Muscle of arm (tissue), 12 donors: Measurements from ENCODE around the gene KCNAB1. TPM values are rescaled to one million over a fixed set of nuclear protein-coding genes. Genes with fewer than 3 reads are reported as not detected.

Experiments
- DNase-seq: peaks from one replicate; pipeline ENCODE4 v3.0.0-alpha.2; 2013
- polyA plus RNA-seq, 12 donors: library from polyadenylated mRNA; unstranded; fragments of 120-200 nt; gene quantifications; one replicate each; pipeline ENCODE4 v1.2.1, GENCODE V29; 2013; ENCODE audit not compliant: insufficient read length in 12 of 12

Gene KCNAB1
- polyA plus RNA-seq, 12 donors: 4.0 to 7.5 (median 5.8) TPM; not detected in 2

GRCh38 chr3:156400062-156400461 lies 279.7 kb downstream of the KCNAB1 start:
- DNase-seq: no peak

- no peak for DNase-seq
These were observed 280.4 kb downstream of the KCNAB1 start for GRCh38 chr3:156400735-156401134.

- no peak for DNase-seq
These were observed 283.8 kb downstream of the KCNAB1 start for GRCh38 chr3:156404217-156404616.

GRCh38 chr3:156406393-156406792 lies 286.0 kb downstream of the KCNAB1 start:
- DNase-seq: no peak

- DNase-seq: no peak
These were observed 287.3 kb downstream of the KCNAB1 start for GRCh38 chr3:156407617-156408225.

GRCh38 chr3:156409694-156410093 lies 289.3 kb downstream of the KCNAB1 start:
- no peak for DNase-seq

- DNase-seq: no peak
These were observed 292.2 kb downstream of the KCNAB1 start for GRCh38 chr3:156412600-156412999.

GRCh38 chr3:156413293-156413892 lies 293.0 kb downstream of the KCNAB1 start:
- DNase-seq: no peak

GRCh38 chr3:156416846-156417558 lies 296.6 kb downstream of the KCNAB1 start:
- DNase-seq: peak; percentile 40

GRCh38 chr3:156417559-156418132 lies 297.3 kb downstream of the KCNAB1 start:
- no peak for DNase-seq

- DNase-seq: no peak
These were observed 298.1 kb downstream of the KCNAB1 start for GRCh38 chr3:156418428-156418827.

GRCh38 chr3:156421534-156421933 lies 301.2 kb downstream of the KCNAB1 start:
- DNase-seq: no peak

GRCh38 chr3:156424758-156425157 lies 304.4 kb downstream of the KCNAB1 start:
- no peak for DNase-seq

GRCh38 chr3:156425651-156426050 lies 305.3 kb downstream of the KCNAB1 start:
- DNase-seq: no peak

GRCh38 chr3:156429125-156429524 lies 308.7 kb downstream of the KCNAB1 start:
- DNase-seq: no peak

- no peak for DNase-seq
These were observed 311.2 kb downstream of the KCNAB1 start for GRCh38 chr3:156431334-156432124.

GRCh38 chr3:156432563-156432962 lies 312.2 kb downstream of the KCNAB1 start:
- no peak for DNase-seq

GRCh38 chr3:156433138-156433537 lies 312.8 kb downstream of the KCNAB1 start:
- DNase-seq: no peak

GRCh38 chr3:156433910-156434309 lies 313.5 kb downstream of the KCNAB1 start:
- DNase-seq: no peak

GRCh38 chr3:156434921-156435320 lies 314.5 kb downstream of the KCNAB1 start:
- DNase-seq: no peak

GRCh38 chr3:156443079-156443478 lies 322.7 kb downstream of the KCNAB1 start:
- no peak for DNase-seq
